WTC11 (cell line): ENCODE data around the gene GALNT7. TPM values are rescaled to one million over a fixed set of nuclear protein-coding genes. Genes with fewer than 3 reads are reported as not detected.

Experiments
- ATAC-seq: fragments of 200-7000 bp; cut with Tn5 transposase; 2 replicates; pipeline ENCODE4 v1.10.0; 2021; ENCODE audit warnings: mild to moderate bottlenecking, moderate library complexity
- CTCF ChIA-PET: fragments of 300-600 bp; sonication (Branson Sonifier 250); formaldehyde crosslinking; loops from one replicate; lab custom pipeline; 2021; ENCODE audit warnings: antibody characterized with exemption; lab: Charles Lee
- POLR2A ChIA-PET: fragments of 350-600 bp; sonication (Branson Sonifier 250); formaldehyde crosslinking; loops from one replicate; lab custom pipeline; 2021; ENCODE audit warnings: antibody characterized with exemption; lab: Charles Lee
- DNase-seq: peaks from one replicate; pipeline ENCODE4 v3.0.0; 2021; ENCODE audit warnings: low spot score
- H3K27ac Mint-ChIP-seq: 2 replicates; pipeline ENCODE4 v1.8.0; 2021; ENCODE audit warnings: mixed read lengths
- H3K27me3 Mint-ChIP-seq: 2 replicates; pipeline ENCODE4 v1.8.0; 2021; ENCODE audit warnings: low read depth, mild to moderate bottlenecking, moderate library complexity, mixed read lengths
- H3K36me3 Mint-ChIP-seq: 2 replicates; pipeline ENCODE4 v1.8.0; 2021; ENCODE audit warnings: mixed read lengths
- H3K4me1 Mint-ChIP-seq: 2 replicates; pipeline ENCODE4 v1.8.0; 2022; ENCODE audit warnings: mixed read lengths
- H3K4me3 Mint-ChIP-seq: 2 replicates; pipeline ENCODE4 v1.8.0; 2021; ENCODE audit warnings: mild to moderate bottlenecking, moderate library complexity, mixed read lengths
- H3K9me3 Mint-ChIP-seq: 2 replicates; pipeline ENCODE4 v1.8.0; 2021; ENCODE audit warnings: mixed read lengths
- CBFB ChIP-seq: sonication (generic); formaldehyde crosslinking; IDR thresholded peaks from 2 replicates; pipeline ENCODE4 v1.8.1; 2022; ENCODE audit warnings: mild to moderate bottlenecking, low read depth, missing genetic modification reagents
- ETV6 ChIP-seq: sonication (generic); formaldehyde crosslinking; IDR thresholded peaks from 2 replicates; pipeline ENCODE4 v1.8.1; 2022; ENCODE audit warnings: mild to moderate bottlenecking, missing genetic modification reagents
- FOXK1 ChIP-seq: sonication (generic); formaldehyde crosslinking; IDR thresholded peaks from 2 replicates; pipeline ENCODE4 v1.8.0; 2022; ENCODE audit warnings: mild to moderate bottlenecking, moderate library complexity, missing genetic modification reagents
- GABPB1 ChIP-seq: sonication (generic); formaldehyde crosslinking; IDR thresholded peaks from 2 replicates; pipeline ENCODE4 v1.8.1; 2023; ENCODE audit warnings: mild to moderate bottlenecking, missing genetic modification reagents
- HMGXB4 ChIP-seq: sonication (generic); formaldehyde crosslinking; IDR thresholded peaks from 2 replicates; pipeline ENCODE4 v1.8.1; 2023; ENCODE audit warnings: mild to moderate bottlenecking, moderate library complexity, missing genetic modification reagents
- IRF2 ChIP-seq: sonication (generic); formaldehyde crosslinking; IDR thresholded peaks from 2 replicates; pipeline ENCODE4 v1.8.0; 2022; ENCODE audit warnings: low read depth, missing genetic modification reagents, borderline replicate concordance
- MYBL2 ChIP-seq: sonication (generic); formaldehyde crosslinking; IDR thresholded peaks from 2 replicates; pipeline ENCODE4 v1.8.1; 2023; ENCODE audit warnings: mild to moderate bottlenecking, moderate library complexity, missing genetic modification reagents
- NFYB ChIP-seq: sonication (generic); formaldehyde crosslinking; conservative IDR thresholded peaks from 2 replicates; pipeline ENCODE4 v1.8.0; 2022; ENCODE audit warnings: low read depth, missing genetic modification reagents
- NR1H2 ChIP-seq: sonication (generic); formaldehyde crosslinking; IDR thresholded peaks from 2 replicates; pipeline ENCODE4 v1.9.0; 2021; ENCODE audit warnings: mild to moderate bottlenecking, moderate library complexity, missing genetic modification reagents
- RORB ChIP-seq: fragments of 250-450 bp; sonication (Bioruptor Pico); IDR thresholded peaks from 2 replicates; pipeline ENCODE4 v1.9.0; 2021; ENCODE audit warnings: mild to moderate bottlenecking
- STAT6 ChIP-seq: sonication (generic); formaldehyde crosslinking; conservative IDR thresholded peaks from 2 replicates; pipeline ENCODE4 v1.8.1; 2023; ENCODE audit warnings: mild to moderate bottlenecking, low read depth, missing genetic modification reagents, moderate library complexity
- ZNF138 ChIP-seq: sonication (generic); formaldehyde crosslinking; conservative IDR thresholded peaks from 2 replicates; pipeline ENCODE4 v1.8.1; 2022; ENCODE audit warnings: mild to moderate bottlenecking, moderate library complexity, missing genetic modification reagents
- ZNF219 ChIP-seq: sonication (generic); formaldehyde crosslinking; IDR thresholded peaks from 2 replicates; pipeline ENCODE4 v1.8.0; 2023; ENCODE audit warnings: missing genetic modification reagents, mild to moderate bottlenecking, borderline replicate concordance
- ZNF317 ChIP-seq: sonication (generic); formaldehyde crosslinking; IDR thresholded peaks from 2 replicates; pipeline ENCODE4 v1.8.1; 2023; ENCODE audit warnings: low read depth, mild to moderate bottlenecking, moderate library complexity, missing genetic modification reagents, borderline replicate concordance
- ZNF425 ChIP-seq: fragments of 250-450 bp; sonication (Bioruptor Pico); conservative IDR thresholded peaks from 2 replicates; pipeline ENCODE4 v1.9.0; 2021; ENCODE audit warnings: mild to moderate bottlenecking
- ZNF671 ChIP-seq: fragments of 250-450 bp; sonication (Bioruptor Pico); IDR thresholded peaks from 2 replicates; pipeline ENCODE4 v1.8.0; 2021; ENCODE audit warnings: mild to moderate bottlenecking
- total RNA-seq: library from RNA; stranded (reverse); gene quantifications from 3 replicates; pipeline ENCODE4 v1.2.3, GENCODE V29; 2021
- TF ChIP-seq, protein P1 (sequence below): fragments of 250-450 bp; sonication (Bioruptor Pico); IDR thresholded peaks from 2 replicates; pipeline ENCODE4 v1.8.0; 2021; ENCODE audit warnings: mild to moderate bottlenecking
- TF ChIP-seq, protein P2 (sequence below): fragments of 200-600 bp; IDR thresholded peaks from 2 replicates; pipeline ENCODE4 v1.8.0; 2022; ENCODE audit warnings: antibody characterized with exemption
- TF ChIP-seq, protein P3 (sequence below): sonication (generic); formaldehyde crosslinking; IDR thresholded peaks from 2 replicates; pipeline ENCODE4 v1.8.1; 2022; ENCODE audit warnings: mild to moderate bottlenecking, moderate library complexity, missing genetic modification reagents
- TF ChIP-seq, protein P4 (sequence below): fragments of 250-450 bp; sonication (Bioruptor Pico); IDR thresholded peaks from 2 replicates; pipeline ENCODE4 v1.9.0; 2021; ENCODE audit warnings: mild to moderate bottlenecking
- TF ChIP-seq, protein P5 (sequence below): fragments of 250-450 bp; sonication (Bioruptor Pico); IDR thresholded peaks from 2 replicates; pipeline ENCODE4 v1.9.0; 2021; ENCODE audit warnings: moderate library complexity, mild to moderate bottlenecking, inconsistent platforms, borderline replicate concordance

The GALNT7 gene
- total RNA-seq, 1 experiment from 2014 or later, result 86.9 TPM

GRCh38 chr4:173319696-173320095, 151.1 kb downstream of the GALNT7 start (continued):
- no peak for TF ChIP-seq MYBL2
- TF ChIP-seq FOXK1, result no peak
- no peak for TF ChIP-seq NR1H2 (CRISPR knock-in tag)
- TF ChIP-seq STAT6 (CRISPR knock-in tag), result no peak
- TF ChIP-seq NFYB (CRISPR knock-in tag), result no peak
- TF ChIP-seq, all 79 proteins: peak for 0

- POLR2A ChIA-PET, result no interaction called here
- DNase-seq, result no peak
Observed at GRCh38 chr4:173325007-173325736, 156.6 kb downstream of the GALNT7 start.

More at GRCh38 chr4:173325007-173325736, 156.6 kb downstream of the GALNT7 start:
- Mint-ChIP-seq H3K4me1 (no peaks in the 10 kb centered on the region), H3K4me3 (no peak overlapping the region), H3K27ac (peak overlapping the region; percentile 20; the same call in 1 of the 2 replicates), H3K36me3 (peaks cover 32% of the 10 kb centered on the region), H3K27me3 (no peaks in the 10 kb centered on the region), H3K9me3 (no peaks in the 10 kb centered on the region)
- no peak for TF ChIP-seq ZNF671 (CRISPR knock-in tag)
- no peak for TF ChIP-seq IRF2 (CRISPR knock-in tag)
- TF ChIP-seq, protein P1, sequence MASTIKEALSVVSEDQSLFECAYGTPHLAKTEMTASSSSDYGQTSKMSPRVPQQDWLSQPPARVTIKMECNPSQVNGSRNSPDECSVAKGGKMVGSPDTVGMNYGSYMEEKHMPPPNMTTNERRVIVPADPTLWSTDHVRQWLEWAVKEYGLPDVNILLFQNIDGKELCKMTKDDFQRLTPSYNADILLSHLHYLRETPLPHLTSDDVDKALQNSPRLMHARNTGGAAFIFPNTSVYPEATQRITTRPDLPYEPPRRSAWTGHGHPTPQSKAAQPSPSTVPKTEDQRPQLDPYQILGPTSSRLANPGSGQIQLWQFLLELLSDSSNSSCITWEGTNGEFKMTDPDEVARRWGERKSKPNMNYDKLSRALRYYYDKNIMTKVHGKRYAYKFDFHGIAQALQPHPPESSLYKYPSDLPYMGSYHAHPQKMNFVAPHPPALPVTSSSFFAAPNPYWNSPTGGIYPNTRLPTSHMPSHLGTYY (CRISPR knock-in tag), result no peak
- TF ChIP-seq ETV6 (CRISPR knock-in tag), result no peak
- no peak for TF ChIP-seq RORB (CRISPR knock-in tag)
- TF ChIP-seq ZNF138 (CRISPR knock-in tag), result no peak
- TF ChIP-seq, protein P2, sequence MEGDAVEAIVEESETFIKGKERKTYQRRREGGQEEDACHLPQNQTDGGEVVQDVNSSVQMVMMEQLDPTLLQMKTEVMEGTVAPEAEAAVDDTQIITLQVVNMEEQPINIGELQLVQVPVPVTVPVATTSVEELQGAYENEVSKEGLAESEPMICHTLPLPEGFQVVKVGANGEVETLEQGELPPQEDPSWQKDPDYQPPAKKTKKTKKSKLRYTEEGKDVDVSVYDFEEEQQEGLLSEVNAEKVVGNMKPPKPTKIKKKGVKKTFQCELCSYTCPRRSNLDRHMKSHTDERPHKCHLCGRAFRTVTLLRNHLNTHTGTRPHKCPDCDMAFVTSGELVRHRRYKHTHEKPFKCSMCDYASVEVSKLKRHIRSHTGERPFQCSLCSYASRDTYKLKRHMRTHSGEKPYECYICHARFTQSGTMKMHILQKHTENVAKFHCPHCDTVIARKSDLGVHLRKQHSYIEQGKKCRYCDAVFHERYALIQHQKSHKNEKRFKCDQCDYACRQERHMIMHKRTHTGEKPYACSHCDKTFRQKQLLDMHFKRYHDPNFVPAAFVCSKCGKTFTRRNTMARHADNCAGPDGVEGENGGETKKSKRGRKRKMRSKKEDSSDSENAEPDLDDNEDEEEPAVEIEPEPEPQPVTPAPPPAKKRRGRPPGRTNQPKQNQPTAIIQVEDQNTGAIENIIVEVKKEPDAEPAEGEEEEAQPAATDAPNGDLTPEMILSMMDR, result no peak
- TF ChIP-seq ZNF317, result no peak
- no peak for TF ChIP-seq NR1H2 (CRISPR knock-in tag)
- no peak for TF ChIP-seq HMGXB4 (CRISPR knock-in tag)
- no peak for TF ChIP-seq CBFB (CRISPR knock-in tag)
- TF ChIP-seq GABPB1, result no peak
- TF ChIP-seq, protein P3, sequence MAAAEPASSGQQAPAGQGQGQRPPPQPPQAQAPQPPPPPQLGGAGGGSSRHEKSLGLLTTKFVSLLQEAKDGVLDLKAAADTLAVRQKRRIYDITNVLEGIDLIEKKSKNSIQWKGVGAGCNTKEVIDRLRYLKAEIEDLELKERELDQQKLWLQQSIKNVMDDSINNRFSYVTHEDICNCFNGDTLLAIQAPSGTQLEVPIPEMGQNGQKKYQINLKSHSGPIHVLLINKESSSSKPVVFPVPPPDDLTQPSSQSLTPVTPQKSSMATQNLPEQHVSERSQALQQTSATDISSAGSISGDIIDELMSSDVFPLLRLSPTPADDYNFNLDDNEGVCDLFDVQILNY (CRISPR knock-in tag), result no peak
- TF ChIP-seq, protein P4, sequence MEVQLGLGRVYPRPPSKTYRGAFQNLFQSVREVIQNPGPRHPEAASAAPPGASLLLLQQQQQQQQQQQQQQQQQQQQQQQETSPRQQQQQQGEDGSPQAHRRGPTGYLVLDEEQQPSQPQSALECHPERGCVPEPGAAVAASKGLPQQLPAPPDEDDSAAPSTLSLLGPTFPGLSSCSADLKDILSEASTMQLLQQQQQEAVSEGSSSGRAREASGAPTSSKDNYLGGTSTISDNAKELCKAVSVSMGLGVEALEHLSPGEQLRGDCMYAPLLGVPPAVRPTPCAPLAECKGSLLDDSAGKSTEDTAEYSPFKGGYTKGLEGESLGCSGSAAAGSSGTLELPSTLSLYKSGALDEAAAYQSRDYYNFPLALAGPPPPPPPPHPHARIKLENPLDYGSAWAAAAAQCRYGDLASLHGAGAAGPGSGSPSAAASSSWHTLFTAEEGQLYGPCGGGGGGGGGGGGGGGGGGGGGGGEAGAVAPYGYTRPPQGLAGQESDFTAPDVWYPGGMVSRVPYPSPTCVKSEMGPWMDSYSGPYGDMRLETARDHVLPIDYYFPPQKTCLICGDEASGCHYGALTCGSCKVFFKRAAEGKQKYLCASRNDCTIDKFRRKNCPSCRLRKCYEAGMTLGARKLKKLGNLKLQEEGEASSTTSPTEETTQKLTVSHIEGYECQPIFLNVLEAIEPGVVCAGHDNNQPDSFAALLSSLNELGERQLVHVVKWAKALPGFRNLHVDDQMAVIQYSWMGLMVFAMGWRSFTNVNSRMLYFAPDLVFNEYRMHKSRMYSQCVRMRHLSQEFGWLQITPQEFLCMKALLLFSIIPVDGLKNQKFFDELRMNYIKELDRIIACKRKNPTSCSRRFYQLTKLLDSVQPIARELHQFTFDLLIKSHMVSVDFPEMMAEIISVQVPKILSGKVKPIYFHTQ (CRISPR knock-in tag), result no peak
- TF ChIP-seq, protein P5, sequence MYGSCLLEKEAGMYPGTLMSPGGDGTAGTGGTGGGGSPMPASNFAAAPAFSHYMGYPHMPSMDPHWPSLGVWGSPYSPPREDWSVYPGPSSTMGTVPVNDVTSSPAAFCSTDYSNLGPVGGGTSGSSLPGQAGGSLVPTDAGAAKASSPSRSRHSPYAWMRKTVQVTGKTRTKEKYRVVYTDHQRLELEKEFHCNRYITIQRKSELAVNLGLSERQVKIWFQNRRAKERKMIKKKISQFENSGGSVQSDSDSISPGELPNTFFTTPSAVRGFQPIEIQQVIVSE (CRISPR knock-in tag), result no peak
- TF ChIP-seq ZNF425 (CRISPR knock-in tag), result no peak
- TF ChIP-seq ZNF219 (CRISPR knock-in tag), result no peak
- ATAC-seq, result peak; percentile 60
- CTCF ChIA-PET, result no interaction called here
